Peyer's patch (tissue), 4 donors: ENCODE data around the gene CHMP1A. TPM values are rescaled to one million over a fixed set of nuclear protein-coding genes. Genes with fewer than 3 reads are reported as not detected.

Source experiments
- DNase-seq, 3 donors: peaks; one replicate each; pipeline ENCODE4 v3.0.0-alpha.2; 2017 to 2019
- H3K27ac ChIP-seq, 4 donors: fragments of 200-600 bp; sonication (generic); one replicate each; pipeline ENCODE4 v1.5.1; 2016 to 2019
- H3K27me3 ChIP-seq, 2 donors: fragments of 200-600 bp; sonication (generic); one replicate each; pipeline ENCODE4 v1.5.1; 2019
- H3K36me3 ChIP-seq, 3 donors: fragments of 200-600 bp; sonication (generic); one replicate each; pipeline ENCODE4 v1.5.1; 2016 to 2019
- H3K4me1 ChIP-seq, 4 donors: fragments of 200-600 bp; sonication (generic); one replicate each; pipeline ENCODE4 v1.5.1; 2016 to 2019
- H3K4me3 ChIP-seq, 4 donors: fragments of 200-600 bp; sonication (generic); 1 replicate in 3 of 4; 2 replicates in 1 of 4; pipeline ENCODE4 v1.5.1; 2016 to 2019; ENCODE audit warnings: mild to moderate bottlenecking in 1 of 4
- H3K9me3 ChIP-seq, 4 donors: fragments of 200-600 bp; sonication (generic); one replicate each; pipeline ENCODE4 v1.5.1; 2016 to 2019; ENCODE audit warnings: mild to moderate bottlenecking in 1 of 4
- POLR2A ChIP-seq, 2 donors: fragments of 450-650 bp; IDR thresholded peaks; one replicate each; pipeline ENCODE4 v1.5.1; 2017; ENCODE audit warnings: antibody characterized with exemption in 2 of 2, mild to moderate bottlenecking in 2 of 2, moderate library complexity in 2 of 2
- total RNA-seq, 4 donors: library from RNA; depleted of rRNA; stranded (reverse); fragments of >200 nt; gene quantifications; one replicate each; pipeline ENCODE4 v1.1.0, GENCODE V29; 2016
- TF ChIP-seq, protein P1 (sequence below), 6 experiments: fragments of 450-650 bp in 4 of 6; fragments of 200-600 bp in 2 of 6; sonication (generic) in 1 of 6; IDR thresholded peaks; one replicate each; pipeline ENCODE4 v1.5.1; 2017 to 2019; ENCODE audit warnings: antibody characterized with exemption in 6 of 6, mild to moderate bottlenecking in 3 of 6, moderate library complexity in 1 of 6

Gene CHMP1A
- total RNA-seq, 4 donors from 2014 or later: 88.3 to 246 (median 196) TPM

DNA sequence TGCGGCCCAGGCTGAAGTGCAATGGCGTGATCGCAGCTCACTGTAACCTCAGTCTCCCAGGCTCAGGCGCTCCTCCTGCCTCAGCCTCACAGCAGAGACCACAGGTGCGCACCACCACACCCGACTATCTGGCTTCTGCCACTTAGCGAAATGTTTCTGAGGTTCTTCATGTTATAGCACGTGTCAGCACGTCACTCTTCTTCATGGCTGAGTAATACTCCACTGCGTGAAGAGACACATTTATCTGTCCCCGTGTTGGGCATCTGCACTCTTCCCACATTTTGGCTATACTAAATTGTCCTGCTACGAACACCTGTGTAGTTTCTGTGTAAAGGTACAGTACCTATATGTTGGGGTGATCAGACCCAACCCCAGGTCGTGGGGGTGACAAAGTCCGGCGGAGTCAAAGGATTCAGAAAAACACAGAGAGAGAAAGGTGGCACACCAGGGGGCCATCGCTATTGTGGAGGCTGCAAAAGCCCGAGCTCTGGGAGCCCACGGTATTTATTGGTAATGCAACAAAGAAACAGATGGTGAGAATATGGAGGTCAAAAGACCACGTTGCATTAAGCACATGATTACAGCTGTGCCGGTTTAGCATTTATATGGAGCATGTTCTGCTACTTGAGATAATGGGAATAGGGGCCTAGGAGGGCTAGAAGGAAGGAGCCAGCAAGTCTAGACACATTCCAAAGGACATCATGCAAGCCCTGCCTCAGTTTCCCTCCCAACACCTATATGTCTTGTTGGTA is 44.9 kb downstream of the CHMP1A start:
- no peak for DNase-seq
- TF ChIP-seq POLR2A (IDR thresholded peaks at IDR 0.05): no peak
- TF ChIP-seq, protein P1, sequence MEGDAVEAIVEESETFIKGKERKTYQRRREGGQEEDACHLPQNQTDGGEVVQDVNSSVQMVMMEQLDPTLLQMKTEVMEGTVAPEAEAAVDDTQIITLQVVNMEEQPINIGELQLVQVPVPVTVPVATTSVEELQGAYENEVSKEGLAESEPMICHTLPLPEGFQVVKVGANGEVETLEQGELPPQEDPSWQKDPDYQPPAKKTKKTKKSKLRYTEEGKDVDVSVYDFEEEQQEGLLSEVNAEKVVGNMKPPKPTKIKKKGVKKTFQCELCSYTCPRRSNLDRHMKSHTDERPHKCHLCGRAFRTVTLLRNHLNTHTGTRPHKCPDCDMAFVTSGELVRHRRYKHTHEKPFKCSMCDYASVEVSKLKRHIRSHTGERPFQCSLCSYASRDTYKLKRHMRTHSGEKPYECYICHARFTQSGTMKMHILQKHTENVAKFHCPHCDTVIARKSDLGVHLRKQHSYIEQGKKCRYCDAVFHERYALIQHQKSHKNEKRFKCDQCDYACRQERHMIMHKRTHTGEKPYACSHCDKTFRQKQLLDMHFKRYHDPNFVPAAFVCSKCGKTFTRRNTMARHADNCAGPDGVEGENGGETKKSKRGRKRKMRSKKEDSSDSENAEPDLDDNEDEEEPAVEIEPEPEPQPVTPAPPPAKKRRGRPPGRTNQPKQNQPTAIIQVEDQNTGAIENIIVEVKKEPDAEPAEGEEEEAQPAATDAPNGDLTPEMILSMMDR (IDR thresholded peaks at IDR 0.05): no peak
- peaks cover 0 to 51% (median 0%) of the 10 kb centered on the region in 4 donors for H3K4me1 ChIP-seq
- H3K4me3 ChIP-seq: no peak overlapping the region
- H3K27ac ChIP-seq: peak overlapping the region in 2 of 4 donors; percentile 85 to 90
- no peaks in the 10 kb centered on the region for H3K36me3 ChIP-seq
- H3K27me3 ChIP-seq: no peaks in the 10 kb centered on the region
- H3K9me3 ChIP-seq: no peaks in the 10 kb centered on the region

DNA sequence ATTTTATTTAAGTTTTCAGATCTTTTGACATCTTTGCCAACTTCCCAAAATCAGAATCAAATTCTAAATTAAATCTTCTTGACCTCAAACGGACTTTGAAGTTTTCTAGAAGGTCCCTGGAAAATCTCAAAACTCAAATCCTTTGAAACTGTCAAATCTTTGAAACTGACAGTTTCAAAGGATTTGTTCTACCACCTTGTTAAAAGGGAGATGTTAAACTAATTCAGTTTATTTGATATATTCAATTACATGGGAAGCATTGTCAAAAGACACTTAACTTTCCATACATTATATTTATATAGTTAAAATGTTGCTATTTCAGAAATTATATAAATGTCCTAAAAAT is 47.4 kb downstream of the CHMP1A start:
- H3K4me1 ChIP-seq: peaks cover 0 to 36% (median 0%) of the 10 kb centered on the region in 4 donors
- H3K9me3 ChIP-seq: no peaks in the 10 kb centered on the region
- H3K27me3 ChIP-seq: no peaks in the 10 kb centered on the region

DNA sequence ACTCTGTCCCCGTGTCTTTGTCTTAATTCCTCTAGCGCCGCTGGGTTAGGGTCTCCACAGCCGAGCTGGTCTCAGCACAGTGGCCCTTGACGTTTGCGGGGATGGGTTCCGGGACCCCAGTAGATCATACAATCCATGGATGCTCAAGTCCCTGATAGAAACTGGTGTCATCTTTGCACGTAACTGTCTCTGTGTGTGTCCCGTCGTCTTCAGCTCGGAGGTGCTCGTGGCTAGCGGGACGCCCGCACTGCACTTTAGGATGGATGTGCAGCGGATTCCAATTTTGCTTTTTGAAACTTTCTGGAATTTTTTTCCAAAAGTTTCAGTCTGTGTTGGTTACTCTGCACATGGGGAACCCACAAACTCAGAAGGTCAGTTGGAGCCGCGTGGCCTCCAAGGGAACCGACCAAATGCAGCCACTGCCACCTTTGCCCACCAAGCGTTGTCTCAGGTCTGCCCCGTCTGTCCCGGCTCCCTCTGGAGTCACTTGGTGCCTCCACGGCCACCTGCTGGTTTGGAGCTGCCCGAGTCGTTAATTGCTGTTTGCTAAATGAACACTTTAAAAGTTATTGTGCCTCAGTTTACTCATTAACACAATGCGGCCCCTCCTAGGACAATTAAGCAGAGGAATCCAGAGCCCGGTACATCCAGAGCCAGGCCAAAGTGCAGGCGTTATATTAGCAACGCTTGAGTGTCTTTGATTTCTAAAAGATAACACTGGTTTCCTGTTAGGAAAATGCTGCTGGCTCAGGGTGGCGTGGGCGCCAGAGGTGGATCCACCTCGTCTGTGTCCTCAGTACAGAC is 49.4 kb downstream of the CHMP1A start:
- Histone ChIP-seq H3K4me1 (peaks cover 0 to 35% (median 0%) of the 10 kb centered on the region in 4 donors), H3K9me3 (no peaks in the 10 kb centered on the region), H3K27ac (peak overlapping the region in 3 of 4 donors; percentile 53 to 85 (median 82)), H3K4me3 (no peak overlapping the region), H3K27me3 (no peaks in the 10 kb centered on the region), H3K36me3 (no peaks in the 10 kb centered on the region)
- peak in 2 of 3 donors; percentile 77 to 85 for DNase-seq
- TF ChIP-seq, protein P1 (IDR thresholded peaks at IDR 0.05): peak in 3 of 6 experiments; percentile 53 to 63 (median 61)
- TF ChIP-seq POLR2A (IDR thresholded peaks at IDR 0.05): peak in 1 of 2 donors; percentile 66

More for the DNA sequence above, 47.4 kb downstream of the CHMP1A start:
- no peak for DNase-seq
- TF ChIP-seq POLR2A (IDR thresholded peaks at IDR 0.05): no peak
- TF ChIP-seq, protein P1 (IDR thresholded peaks at IDR 0.05): no peak
- Histone ChIP-seq H3K36me3 (no peaks in the 10 kb centered on the region), H3K27ac (no peak overlapping the region), H3K4me3 (no peak overlapping the region)

DNA sequence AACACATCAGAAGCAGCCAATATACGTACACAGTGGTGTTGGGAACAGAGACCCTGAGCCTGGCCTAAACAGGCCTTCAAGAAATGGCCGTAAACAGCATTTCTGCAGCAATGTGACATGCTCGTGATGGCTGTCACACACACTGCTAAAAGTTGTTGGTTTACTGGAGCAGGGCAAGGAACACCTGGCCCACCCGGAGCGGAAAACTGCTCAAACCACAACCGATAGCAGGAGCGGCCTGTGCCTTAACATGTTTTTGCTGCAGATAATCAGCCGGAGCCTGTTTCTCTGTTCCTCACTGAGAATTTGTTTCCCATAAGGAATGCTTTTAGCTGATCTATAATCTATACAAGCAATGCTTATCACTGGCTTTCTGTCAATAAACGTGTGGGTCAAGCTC is 50.1 kb downstream of the CHMP1A start:
- no peak for TF ChIP-seq POLR2A (IDR thresholded peaks at IDR 0.05)
- TF ChIP-seq, protein P1 (IDR thresholded peaks at IDR 0.05): no peak
- no peak for DNase-seq
- no peaks in the 10 kb centered on the region for H3K9me3 ChIP-seq
- peaks cover 0 to 35% (median 2%) of the 10 kb centered on the region in 4 donors for H3K4me1 ChIP-seq
- no peak overlapping the region for H3K4me3 ChIP-seq
- H3K36me3 ChIP-seq: no peaks in the 10 kb centered on the region
- H3K27ac ChIP-seq: no peak overlapping the region
- no peaks in the 10 kb centered on the region for H3K27me3 ChIP-seq

DNA sequence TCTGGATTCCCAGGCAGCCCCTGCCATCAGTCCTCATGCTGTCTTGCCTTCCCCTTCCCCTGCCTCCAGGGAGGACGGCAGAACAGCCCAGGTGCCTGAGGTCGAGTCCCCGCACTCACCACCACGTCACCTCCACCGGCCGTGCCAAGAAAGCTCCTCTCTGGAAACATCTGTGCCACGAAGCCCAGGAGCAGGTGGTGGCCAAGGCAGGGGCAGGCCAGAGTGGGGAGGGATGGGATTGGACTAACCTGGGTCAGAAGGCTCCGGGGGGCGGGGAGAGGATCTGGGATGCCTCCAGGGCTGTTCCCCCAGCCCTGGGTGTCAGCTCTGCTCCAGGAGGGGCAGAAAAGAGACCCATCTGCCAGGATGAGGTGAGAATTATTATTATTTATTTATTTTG is 51.5 kb downstream of the CHMP1A start:
- no peak for DNase-seq
- Histone ChIP-seq H3K27ac (no peak overlapping the region), H3K36me3 (no peaks in the 10 kb centered on the region), H3K9me3 (no peaks in the 10 kb centered on the region), H3K27me3 (no peaks in the 10 kb centered on the region), H3K4me1 (peaks cover 0 to 39% (median 5%) of the 10 kb centered on the region in 4 donors), H3K4me3 (no peak overlapping the region)
- TF ChIP-seq POLR2A (IDR thresholded peaks at IDR 0.05): no peak
- TF ChIP-seq, protein P1 (IDR thresholded peaks at IDR 0.05): no peak
